ENCODE results near the gene D2HGDH. TPM values are rescaled to one million over a fixed set of nuclear protein-coding genes. Genes with fewer than 3 reads are reported as not detected.

Gene D2HGDH
- total and polyA plus RNA-seq, 2 of the 13 experiments (the other 11 are each of a cell fraction or from before 2014, with no cell fraction given) = 19.2 to 20.3 TPM

GRCh38 chr2:241770185-241770935 is 35.9 kb downstream of the D2HGDH start (continued):
- TF ChIP-seq ZHX2 (IDR thresholded peaks at IDR 0.05; ENCODE audit: low read depth) (no peak), ZHX2 (CRISPR knock-in tag; IDR thresholded peaks at IDR 0.05; ENCODE audit: borderline replicate concordance) (no peak), ZNF17 (CRISPR knock-in tag; IDR thresholded peaks at IDR 0.05) (no peak), KDM4B (CRISPR knock-in tag; IDR thresholded peaks at IDR 0.05) (peak; percentile 98), ATF3 (CRISPR knock-in tag; IDR thresholded peaks at IDR 0.05) (no peak; the same call in 1 of the 2 replicates), MLXIP (CRISPR knock-in tag; IDR thresholded peaks at IDR 0.05; ENCODE audit: borderline replicate concordance) (peak; percentile 35; the same call in 1 of the 2 replicates), MNT (IDR thresholded peaks at IDR 0.05) (no peak), NAIF1 (CRISPR knock-in tag; IDR thresholded peaks at IDR 0.05; ENCODE audit: borderline replicate concordance) (peak; percentile 77; the same call in 1 of the 2 replicates), ZNF12 (CRISPR knock-in tag; IDR thresholded peaks at IDR 0.05) (peak; percentile 68), ZNF253 (CRISPR knock-in tag; IDR thresholded peaks at IDR 0.05; ENCODE audit: borderline replicate concordance) (no peak), ISX (CRISPR knock-in tag; conservative IDR thresholded peaks at IDR 0.05) (peak; percentile 58; the same call in 1 of the 2 replicates), ZNF589 (CRISPR knock-in tag; conservative IDR thresholded peaks at IDR 0.05) (peak; percentile 76; the same call in 1 of the 2 replicates)
- TF ChIP-seq, protein P1, sequence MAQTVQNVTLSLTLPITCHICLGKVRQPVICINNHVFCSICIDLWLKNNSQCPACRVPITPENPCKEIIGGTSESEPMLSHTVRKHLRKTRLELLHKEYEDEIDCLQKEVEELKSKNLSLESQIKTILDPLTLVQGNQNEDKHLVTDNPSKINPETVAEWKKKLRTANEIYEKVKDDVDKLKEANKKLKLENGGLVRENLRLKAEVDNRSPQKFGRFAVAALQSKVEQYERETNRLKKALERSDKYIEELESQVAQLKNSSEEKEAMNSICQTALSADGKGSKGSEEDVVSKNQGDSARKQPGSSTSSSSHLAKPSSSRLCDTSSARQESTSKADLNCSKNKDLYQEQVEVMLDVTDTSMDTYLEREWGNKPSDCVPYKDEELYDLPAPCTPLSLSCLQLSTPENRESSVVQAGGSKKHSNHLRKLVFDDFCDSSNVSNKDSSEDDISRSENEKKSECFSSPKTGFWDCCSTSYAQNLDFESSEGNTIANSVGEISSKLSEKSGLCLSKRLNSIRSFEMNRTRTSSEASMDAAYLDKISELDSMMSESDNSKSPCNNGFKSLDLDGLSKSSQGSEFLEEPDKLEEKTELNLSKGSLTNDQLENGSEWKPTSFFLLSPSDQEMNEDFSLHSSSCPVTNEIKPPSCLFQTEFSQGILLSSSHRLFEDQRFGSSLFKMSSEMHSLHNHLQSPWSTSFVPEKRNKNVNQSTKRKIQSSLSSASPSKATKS (CRISPR knock-in tag; IDR thresholded peaks at IDR 0.05) = no peak

All from HepG2 (cell line).